Chondrocyte (in vitro differentiated cells): ENCODE measurements around the gene INPP5F. TPM values are rescaled to one million over a fixed set of nuclear protein-coding genes. Genes with fewer than 3 reads are reported as not detected.
"Not testable (repeated sequence)": the region's sequence is repeated elsewhere in the genome, so short reads cannot be mapped to it uniquely, and the experiment has no call there.

Experiments used
- DNase-seq: peaks from one replicate; pipeline ENCODE4 v3.0.0; 2021; ENCODE audit warnings: mixed read lengths, low spot score
- H3K27ac Mint-ChIP-seq: one replicate; pipeline ENCODE4 v1.8.0; 2021; ENCODE audit warnings: mild to moderate bottlenecking, moderate library complexity, mixed read lengths; ENCODE audit not compliant: unreplicated experiment
- H3K27me3 Mint-ChIP-seq: 2 replicates; pipeline ENCODE4 v1.8.0; 2021; ENCODE audit warnings: low read depth, mixed read lengths
- H3K36me3 Mint-ChIP-seq: 2 replicates; pipeline ENCODE4 v1.8.0; 2021; ENCODE audit warnings: low read depth, mixed read lengths
- H3K4me1 Mint-ChIP-seq: 2 replicates; pipeline ENCODE4 v1.8.0; 2021; ENCODE audit warnings: low read depth, mild to moderate bottlenecking, mixed read lengths
- H3K4me3 Mint-ChIP-seq: one replicate; pipeline ENCODE4 v1.8.0; 2021; ENCODE audit warnings: mild to moderate bottlenecking, moderate library complexity, mixed read lengths; ENCODE audit not compliant: unreplicated experiment
- H3K9me3 Mint-ChIP-seq: 2 replicates; pipeline ENCODE4 v1.8.0; 2021; ENCODE audit warnings: low read depth, mixed read lengths
- total RNA-seq: library from RNA; stranded (reverse); gene quantifications from 3 replicates; pipeline ENCODE4 v1.2.1, GENCODE V29; 2021
- TF ChIP-seq, protein P1 (sequence below): fragments of 200-600 bp; sonication (generic); IDR thresholded peaks from 2 replicates; pipeline ENCODE4 v1.5.0; 2021; ENCODE audit warnings: antibody characterized with exemption, mild to moderate bottlenecking, moderate library complexity

The INPP5F gene
- total RNA-seq, 1 donor from 2014 or later = 56.4 TPM

DNA sequence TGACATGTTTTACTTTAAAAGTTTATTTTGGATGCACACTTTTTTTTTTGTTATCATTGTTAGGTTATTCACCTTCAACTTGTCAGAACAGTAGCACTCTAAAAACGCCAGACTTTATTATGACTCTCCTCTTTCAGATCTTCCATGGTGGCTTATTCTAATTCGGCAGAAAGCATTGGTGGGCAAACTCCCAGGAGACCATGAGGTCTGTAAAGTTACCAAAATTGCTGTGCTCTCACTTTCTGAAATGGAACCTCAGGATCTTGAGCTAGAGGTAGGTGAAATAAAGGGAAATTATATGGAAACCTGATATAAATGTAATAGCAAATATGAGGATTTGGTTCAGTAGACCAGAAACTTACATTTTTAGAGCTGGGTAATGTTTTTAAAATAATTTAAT is 55.6 kb downstream of the INPP5F start:
- peaks cover 2% of the 10 kb centered on the region for H3K36me3 Mint-ChIP-seq
- no peak for DNase-seq

DNA sequence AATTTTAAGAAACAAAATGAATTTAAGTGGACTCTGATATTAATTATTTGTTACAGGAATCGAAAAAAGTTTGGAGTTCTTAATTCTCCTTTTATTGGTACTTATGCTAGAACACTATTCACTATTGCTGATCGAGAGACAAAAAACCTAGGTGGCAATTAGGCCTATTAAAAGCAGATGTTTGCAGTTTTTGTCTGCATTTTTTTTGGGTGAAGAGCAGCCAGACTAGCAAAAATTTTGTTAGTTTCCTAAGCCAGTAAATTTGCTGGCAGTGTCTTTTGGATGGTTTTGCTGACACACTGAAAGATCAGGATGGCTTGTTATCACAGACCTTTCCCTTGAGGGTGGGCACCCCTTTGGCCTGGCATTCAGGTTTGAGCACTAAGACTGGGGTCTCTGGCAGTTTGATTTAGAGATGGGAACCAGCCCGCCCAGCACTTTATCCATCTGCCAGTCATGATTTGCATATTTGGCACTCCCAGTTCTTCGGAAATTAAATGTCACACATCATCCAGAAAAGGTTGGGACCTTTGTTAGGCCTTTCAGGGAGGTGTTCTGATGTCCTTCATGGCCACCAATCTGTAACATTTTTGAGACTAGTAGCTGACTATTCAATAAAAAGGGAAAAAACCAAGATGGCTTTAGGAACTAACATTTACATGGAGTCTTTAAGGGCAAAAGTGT is 57.3 kb downstream of the INPP5F start:
- Mint-ChIP-seq H3K27me3 (no peaks in the 10 kb centered on the region), H3K9me3 (peaks cover 3% of the 10 kb centered on the region)
- TF ChIP-seq, protein P1, sequence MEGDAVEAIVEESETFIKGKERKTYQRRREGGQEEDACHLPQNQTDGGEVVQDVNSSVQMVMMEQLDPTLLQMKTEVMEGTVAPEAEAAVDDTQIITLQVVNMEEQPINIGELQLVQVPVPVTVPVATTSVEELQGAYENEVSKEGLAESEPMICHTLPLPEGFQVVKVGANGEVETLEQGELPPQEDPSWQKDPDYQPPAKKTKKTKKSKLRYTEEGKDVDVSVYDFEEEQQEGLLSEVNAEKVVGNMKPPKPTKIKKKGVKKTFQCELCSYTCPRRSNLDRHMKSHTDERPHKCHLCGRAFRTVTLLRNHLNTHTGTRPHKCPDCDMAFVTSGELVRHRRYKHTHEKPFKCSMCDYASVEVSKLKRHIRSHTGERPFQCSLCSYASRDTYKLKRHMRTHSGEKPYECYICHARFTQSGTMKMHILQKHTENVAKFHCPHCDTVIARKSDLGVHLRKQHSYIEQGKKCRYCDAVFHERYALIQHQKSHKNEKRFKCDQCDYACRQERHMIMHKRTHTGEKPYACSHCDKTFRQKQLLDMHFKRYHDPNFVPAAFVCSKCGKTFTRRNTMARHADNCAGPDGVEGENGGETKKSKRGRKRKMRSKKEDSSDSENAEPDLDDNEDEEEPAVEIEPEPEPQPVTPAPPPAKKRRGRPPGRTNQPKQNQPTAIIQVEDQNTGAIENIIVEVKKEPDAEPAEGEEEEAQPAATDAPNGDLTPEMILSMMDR = no peak

More for the DNA sequence above, 55.6 kb downstream of the INPP5F start:
- H3K27me3 Mint-ChIP-seq = no peaks in the 10 kb centered on the region
- no peak overlapping the region for H3K4me3 Mint-ChIP-seq
- peaks cover 26% of the 10 kb centered on the region for H3K4me1 Mint-ChIP-seq
- TF ChIP-seq, protein P1 = no peak
- peaks cover 3% of the 10 kb centered on the region for H3K9me3 Mint-ChIP-seq
- H3K27ac Mint-ChIP-seq = no peak overlapping the region

DNA sequence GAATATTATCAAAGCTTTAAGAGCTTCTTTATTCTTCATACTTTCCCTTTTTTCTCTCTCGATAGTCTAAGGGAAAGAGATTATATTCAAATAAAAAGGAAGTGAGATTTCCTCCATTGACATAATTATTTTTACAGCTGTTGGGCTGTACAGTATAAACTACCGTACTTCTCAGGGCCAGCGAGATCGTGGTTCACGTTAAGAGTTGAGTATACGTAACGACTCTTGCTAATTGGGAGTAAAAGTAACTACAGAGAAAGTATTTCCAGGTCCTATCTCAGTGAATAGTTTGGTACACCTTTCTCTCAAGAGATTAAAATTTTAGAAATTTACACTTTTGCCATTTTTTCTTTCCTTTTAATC is 57.8 kb downstream of the INPP5F start:
- DNase-seq = no peak
- H3K4me3 Mint-ChIP-seq = no peak overlapping the region
- H3K27me3 Mint-ChIP-seq = no peaks in the 10 kb centered on the region
- H3K4me1 Mint-ChIP-seq = peaks cover 30% of the 10 kb centered on the region
- H3K9me3 Mint-ChIP-seq = peaks cover 3% of the 10 kb centered on the region
- TF ChIP-seq, protein P1 = no peak
- no peak overlapping the region for H3K27ac Mint-ChIP-seq
- H3K36me3 Mint-ChIP-seq = peaks cover 5% of the 10 kb centered on the region

More for the DNA sequence above, 57.3 kb downstream of the INPP5F start:
- H3K4me3 Mint-ChIP-seq = no peak overlapping the region
- peaks cover 4% of the 10 kb centered on the region for H3K36me3 Mint-ChIP-seq
- no peak for DNase-seq
- H3K27ac Mint-ChIP-seq = no peak overlapping the region
- H3K4me1 Mint-ChIP-seq = peaks cover 30% of the 10 kb centered on the region

GRCh38 chr10:119784340-119785067 is 58.7 kb downstream of the INPP5F start:
- Mint-ChIP-seq H3K36me3 (peaks cover 7% of the 10 kb centered on the region), H3K4me1 (peaks cover 28% of the 10 kb centered on the region), H3K27me3 (no peaks in the 10 kb centered on the region), H3K4me3 (no peak overlapping the region), H3K27ac (no peak overlapping the region), H3K9me3 (peaks cover 3% of the 10 kb centered on the region)
- no peak for DNase-seq
- TF ChIP-seq, protein P1 = no peak

- no peak overlapping the region for H3K4me3 Mint-ChIP-seq
- TF ChIP-seq, protein P1 = no peak
- H3K9me3 Mint-ChIP-seq = peaks cover under 1% of the 10 kb centered on the region
- H3K4me1 Mint-ChIP-seq = peaks cover 28% of the 10 kb centered on the region
- peak overlapping the region; percentile 58 for H3K27ac Mint-ChIP-seq
- DNase-seq = no peak
- H3K27me3 Mint-ChIP-seq = no peaks in the 10 kb centered on the region
- H3K36me3 Mint-ChIP-seq = peaks cover 5% of the 10 kb centered on the region
These were observed 60.4 kb downstream of the INPP5F start for GRCh38 chr10:119786117-119786769.

DNA sequence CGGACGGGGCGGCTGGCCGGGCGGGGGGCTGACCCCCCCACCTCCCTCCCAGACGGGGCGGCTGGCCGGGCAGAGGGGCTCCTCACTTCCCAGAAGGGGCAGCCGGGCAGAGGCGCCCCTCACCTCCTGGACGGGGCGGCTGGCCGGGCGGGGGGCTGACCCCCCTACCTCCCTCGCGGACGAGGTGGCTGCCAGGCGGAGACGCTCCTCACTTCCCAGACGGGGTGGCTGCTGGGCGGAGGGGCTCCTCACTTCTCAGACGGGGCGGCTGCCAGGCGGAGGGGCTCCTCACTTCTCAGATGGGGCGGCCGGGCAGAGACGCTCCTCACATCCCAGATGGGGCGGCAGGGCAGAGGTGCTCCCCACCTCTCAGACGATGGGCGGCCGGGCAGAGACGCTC is 69.3 kb downstream of the INPP5F start:
- H3K27ac Mint-ChIP-seq, H3K4me1 Mint-ChIP-seq, H3K36me3 Mint-ChIP-seq, H3K27me3 Mint-ChIP-seq, H3K9me3 Mint-ChIP-seq, DNase-seq, H3K4me3 Mint-ChIP-seq: not testable (repeated sequence)
